WTC11 (cell line): Measurements from ENCODE around the gene ABAT. TPM values are rescaled to one million over a fixed set of nuclear protein-coding genes. Genes with fewer than 3 reads are reported as not detected.

Experiments used
- ATAC-seq: fragments of 200-7000 bp; cut with Tn5 transposase; 2 replicates; pipeline ENCODE4 v1.10.0; 2021; ENCODE audit warnings: mild to moderate bottlenecking, moderate library complexity
- CTCF ChIA-PET: fragments of 300-600 bp; sonication (Branson Sonifier 250); formaldehyde crosslinking; loops from one replicate; lab custom pipeline; 2021; ENCODE audit warnings: antibody characterized with exemption; lab: Charles Lee
- POLR2A ChIA-PET: fragments of 350-600 bp; sonication (Branson Sonifier 250); formaldehyde crosslinking; loops from one replicate; lab custom pipeline; 2021; ENCODE audit warnings: antibody characterized with exemption; lab: Charles Lee
- DNase-seq: peaks from one replicate; pipeline ENCODE4 v3.0.0; 2021; ENCODE audit warnings: low spot score
- H3K27ac Mint-ChIP-seq: 2 replicates; pipeline ENCODE4 v1.8.0; 2021; ENCODE audit warnings: mixed read lengths
- H3K27me3 Mint-ChIP-seq: 2 replicates; pipeline ENCODE4 v1.8.0; 2021; ENCODE audit warnings: low read depth, mild to moderate bottlenecking, moderate library complexity, mixed read lengths
- H3K36me3 Mint-ChIP-seq: 2 replicates; pipeline ENCODE4 v1.8.0; 2021; ENCODE audit warnings: mixed read lengths
- H3K4me1 Mint-ChIP-seq: 2 replicates; pipeline ENCODE4 v1.8.0; 2022; ENCODE audit warnings: mixed read lengths
- H3K4me3 Mint-ChIP-seq: 2 replicates; pipeline ENCODE4 v1.8.0; 2021; ENCODE audit warnings: mild to moderate bottlenecking, moderate library complexity, mixed read lengths
- H3K9me3 Mint-ChIP-seq: 2 replicates; pipeline ENCODE4 v1.8.0; 2021; ENCODE audit warnings: mixed read lengths
- ARID4B ChIP-seq: sonication (generic); formaldehyde crosslinking; IDR thresholded peaks from 2 replicates; pipeline ENCODE4 v1.8.0; 2023; ENCODE audit warnings: missing genetic modification reagents, mild to moderate bottlenecking, borderline replicate concordance
- ATF1 ChIP-seq: sonication (generic); formaldehyde crosslinking; IDR thresholded peaks from 2 replicates; pipeline ENCODE4 v1.8.1; 2023; ENCODE audit warnings: mild to moderate bottlenecking, moderate library complexity, missing genetic modification reagents
- CREM ChIP-seq: sonication (generic); formaldehyde crosslinking; IDR thresholded peaks from 2 replicates; pipeline ENCODE4 v1.8.1; 2022; ENCODE audit warnings: mild to moderate bottlenecking, missing genetic modification reagents, moderate library complexity
- CTCF ChIP-seq: fragments of 200-600 bp; IDR thresholded peaks from 2 replicates; pipeline ENCODE4 v1.8.0; 2022; ENCODE audit warnings: antibody characterized with exemption
- ELF4 ChIP-seq: sonication (generic); formaldehyde crosslinking; IDR thresholded peaks from 2 replicates; pipeline ENCODE4 v1.8.1; 2022; ENCODE audit warnings: low read depth, mild to moderate bottlenecking, moderate library complexity, missing genetic modification reagents
- ETV6 ChIP-seq: sonication (generic); formaldehyde crosslinking; IDR thresholded peaks from 2 replicates; pipeline ENCODE4 v1.8.1; 2022; ENCODE audit warnings: mild to moderate bottlenecking, missing genetic modification reagents
- GTF2I ChIP-seq: fragments of 250-450 bp; sonication (Bioruptor Pico); conservative IDR thresholded peaks from 2 replicates; pipeline ENCODE4 v1.4.0; 2021; ENCODE audit warnings: mild to moderate bottlenecking
- HMGXB4 ChIP-seq: sonication (generic); formaldehyde crosslinking; IDR thresholded peaks from 2 replicates; pipeline ENCODE4 v1.8.1; 2023; ENCODE audit warnings: mild to moderate bottlenecking, moderate library complexity, missing genetic modification reagents
- OVOL2 ChIP-seq: fragments of 250-450 bp; sonication (Bioruptor Pico); IDR thresholded peaks from 2 replicates; pipeline ENCODE4 v1.9.0; 2021; ENCODE audit warnings: mild to moderate bottlenecking, borderline replicate concordance
- PRDM15 ChIP-seq: sonication (generic); formaldehyde crosslinking; IDR thresholded peaks from 2 replicates; pipeline ENCODE4 v1.8.0; 2022; ENCODE audit warnings: missing genetic modification reagents
- USF2 ChIP-seq: sonication (generic); formaldehyde crosslinking; IDR thresholded peaks from 2 replicates; pipeline ENCODE4 v1.8.1; 2023; ENCODE audit warnings: mild to moderate bottlenecking, missing genetic modification reagents, moderate library complexity
- ZMAT4 ChIP-seq: fragments of 250-450 bp; sonication (Bioruptor Pico); IDR thresholded peaks from 2 replicates; pipeline ENCODE4 v1.9.0; 2021; ENCODE audit warnings: mild to moderate bottlenecking
- ZNF219 ChIP-seq: sonication (generic); formaldehyde crosslinking; IDR thresholded peaks from 2 replicates; pipeline ENCODE4 v1.8.0; 2023; ENCODE audit warnings: missing genetic modification reagents, mild to moderate bottlenecking, borderline replicate concordance
- ZNF317 ChIP-seq: sonication (generic); formaldehyde crosslinking; IDR thresholded peaks from 2 replicates; pipeline ENCODE4 v1.8.1; 2023; ENCODE audit warnings: low read depth, mild to moderate bottlenecking, moderate library complexity, missing genetic modification reagents, borderline replicate concordance
- ZNF416 ChIP-seq: fragments of 250-450 bp; sonication (Bioruptor Pico); IDR thresholded peaks from 2 replicates; pipeline ENCODE4 v1.9.0; 2021; ENCODE audit warnings: mild to moderate bottlenecking, inconsistent platforms
- ZNF512 ChIP-seq: sonication (generic); formaldehyde crosslinking; IDR thresholded peaks from 2 replicates; pipeline ENCODE4 v1.8.1; 2022; ENCODE audit warnings: missing genetic modification reagents, borderline replicate concordance
- total RNA-seq: library from RNA; stranded (reverse); gene quantifications from 3 replicates; pipeline ENCODE4 v1.2.3, GENCODE V29; 2021

ABAT gene
- total RNA-seq, 1 experiment from 2014 or later, result 6.6 TPM

GRCh38 chr16:8639694-8640093 is 34.7 kb upstream of the ABAT start (continued):
- TF ChIP-seq ARID4B (CRISPR knock-in tag) (no peak), OVOL2 (CRISPR knock-in tag) (no peak), ZNF416 (CRISPR knock-in tag) (no peak), ZNF512 (no peak), CTCF (no peak), ELF4 (no peak)
- TF ChIP-seq, all 79 proteins: peak for 0

GRCh38 chr16:8641671-8642070 is 32.7 kb upstream of the ABAT start:
- TF ChIP-seq ZNF317, result no peak
- ChIA-PET POLR2A (no interaction called here), CTCF (interaction anchor here (3.0 kb wide), 1 partner anchor 74 kb away, joined by 9 read pairs; no protein-coding TSS in a partner anchor)
- peaks cover 86% of the 10 kb centered on the region for H3K36me3 Mint-ChIP-seq
- 0 out of 2 replicates have a peak overlapping the region, but pooled peaks have one; percentile 49 for H3K27ac Mint-ChIP-seq
- ATAC-seq (no peak), DNase-seq (no peak)
- no peaks in the 10 kb centered on the region for H3K4me1 Mint-ChIP-seq
- no peaks in the 10 kb centered on the region for H3K9me3 Mint-ChIP-seq
- H3K4me3 Mint-ChIP-seq, result no peak overlapping the region
- H3K27me3 Mint-ChIP-seq, result no peaks in the 10 kb centered on the region; the same call in 1 of the 2 replicates

GRCh38 chr16:8642146-8642545 is 32.3 kb upstream of the ABAT start:
- ATAC-seq, result no peak
- Mint-ChIP-seq H3K27ac (no peak overlapping the region), H3K4me3 (no peak overlapping the region), H3K9me3 (no peaks in the 10 kb centered on the region), H3K4me1 (no peaks in the 10 kb centered on the region), H3K36me3 (peaks cover 87% of the 10 kb centered on the region), H3K27me3 (no peaks in the 10 kb centered on the region; the same call in 1 of the 2 replicates)
- CTCF ChIA-PET, result interaction anchor here (3.0 kb wide), 1 partner anchor 75 kb away, joined by 9 read pairs; no protein-coding TSS in a partner anchor
- no peak for DNase-seq
- POLR2A ChIA-PET, result no interaction called here
- no peak for TF ChIP-seq ATF1 (CRISPR knock-in tag)
- no peak for TF ChIP-seq ZNF219 (CRISPR knock-in tag)
- no peak for TF ChIP-seq USF2 (CRISPR knock-in tag)
- no peak for TF ChIP-seq GTF2I
- no peak for TF ChIP-seq HMGXB4 (CRISPR knock-in tag)
- TF ChIP-seq ZMAT4 (CRISPR knock-in tag), result no peak
- TF ChIP-seq CREM (CRISPR knock-in tag), result no peak
- no peak for TF ChIP-seq PRDM15 (CRISPR knock-in tag)
- no peak for TF ChIP-seq ZNF416 (CRISPR knock-in tag)
- no peak for TF ChIP-seq ETV6 (CRISPR knock-in tag)
